Muscle of arm (tissue), 14 donors: ENCODE data around the gene HES3. TPM values are rescaled to one million over a fixed set of nuclear protein-coding genes. Genes with fewer than 3 reads are reported as not detected.

Experiments
- DNase-seq: peaks from one replicate; pipeline ENCODE4 v3.0.0-alpha.2; 2013
- long read RNA-seq, 11 donors: transcript quantifications; one replicate each; lab custom pipeline, GENCODE V29; 2026
- polyA plus RNA-seq, 12 donors: library from polyadenylated mRNA; unstranded; fragments of 120-200 nt; gene quantifications; one replicate each; pipeline ENCODE4 v1.2.1, GENCODE V29; 2013; ENCODE audit not compliant: insufficient read length in 12 of 12

The HES3 gene, protein sequence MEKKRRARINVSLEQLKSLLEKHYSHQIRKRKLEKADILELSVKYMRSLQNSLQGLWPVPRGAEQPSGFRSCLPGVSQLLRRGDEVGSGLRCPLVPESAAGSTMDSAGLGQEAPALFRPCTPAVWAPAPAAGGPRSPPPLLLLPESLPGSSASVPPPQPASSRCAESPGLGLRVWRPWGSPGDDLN
- polyA plus RNA-seq, result not detected
- long read RNA-seq, donor 1, result 0 reads
- long read RNA-seq, donor 2, result 0 reads
- long read RNA-seq, donor 3, result 0 reads
- long read RNA-seq, donor 4, result 0 reads
- long read RNA-seq, donor 5, result 0 reads
- long read RNA-seq, donor 6, result 0 reads
- long read RNA-seq, donor 7, result 0 reads
- long read RNA-seq, donor 8, result 0 reads
- long read RNA-seq, donor 9, result 0 reads
- long read RNA-seq, donor 10, result 0 reads
- long read RNA-seq, donor 11, result 0 reads

DNA sequence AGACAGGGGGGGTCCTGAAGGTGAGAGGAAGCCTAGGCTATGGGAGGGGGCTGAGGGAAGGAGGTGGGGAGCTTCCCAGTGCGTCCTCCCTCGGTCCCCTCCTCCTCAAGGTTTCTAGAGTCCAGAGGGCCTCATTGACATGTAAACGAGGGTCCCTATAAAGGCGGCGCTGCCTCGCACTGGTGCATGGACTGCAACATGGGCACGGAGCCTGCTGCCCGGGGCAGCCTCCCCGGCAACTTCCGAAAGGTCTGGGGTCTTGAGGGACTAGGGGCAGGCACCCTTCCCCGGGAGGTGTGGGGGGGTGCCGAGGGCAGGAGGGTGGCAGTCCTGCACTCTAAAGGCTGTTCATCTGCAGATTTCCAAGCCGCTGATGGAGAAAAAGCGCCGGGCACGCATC lies at the start of gene HES3:
HES3 (plus strand) TSS at position 187 of the 400 bp plus-strand sequence; CDS start at position 374, 187 bp downstream.
- DNase-seq, result no peak

DNA sequence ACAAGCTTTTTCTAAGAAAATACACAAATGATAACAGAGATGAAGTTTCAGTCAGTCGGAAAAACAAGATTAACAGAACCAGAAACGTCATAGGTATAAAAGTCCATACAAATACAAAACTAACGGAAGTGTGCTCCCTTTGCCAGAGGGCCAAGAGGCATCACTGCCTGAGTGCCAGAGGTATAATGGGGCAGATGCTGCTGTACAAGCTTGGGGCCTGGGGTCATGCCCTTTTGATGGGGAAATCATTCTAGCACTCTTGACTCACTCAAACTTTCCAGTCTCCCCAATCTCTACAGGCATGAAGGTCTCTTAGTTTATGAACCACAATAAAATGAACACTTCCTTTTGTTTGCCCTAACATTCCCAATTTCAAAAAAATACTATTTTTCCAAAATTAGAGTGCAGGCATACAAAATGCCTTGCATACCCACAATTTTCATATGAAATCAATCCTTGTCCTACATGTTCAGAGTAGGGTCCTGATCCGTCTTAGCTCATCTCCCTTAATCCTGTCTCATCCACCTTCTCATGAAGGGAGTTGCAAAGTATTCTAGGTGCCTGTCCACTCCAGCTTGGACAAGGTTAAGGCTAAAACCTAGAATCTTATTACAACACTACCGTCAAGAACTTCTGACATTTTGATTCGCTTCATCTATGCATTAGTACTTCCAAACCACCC lies 46.1 kb upstream of the HES3 start:
- no peak for DNase-seq

DNA sequence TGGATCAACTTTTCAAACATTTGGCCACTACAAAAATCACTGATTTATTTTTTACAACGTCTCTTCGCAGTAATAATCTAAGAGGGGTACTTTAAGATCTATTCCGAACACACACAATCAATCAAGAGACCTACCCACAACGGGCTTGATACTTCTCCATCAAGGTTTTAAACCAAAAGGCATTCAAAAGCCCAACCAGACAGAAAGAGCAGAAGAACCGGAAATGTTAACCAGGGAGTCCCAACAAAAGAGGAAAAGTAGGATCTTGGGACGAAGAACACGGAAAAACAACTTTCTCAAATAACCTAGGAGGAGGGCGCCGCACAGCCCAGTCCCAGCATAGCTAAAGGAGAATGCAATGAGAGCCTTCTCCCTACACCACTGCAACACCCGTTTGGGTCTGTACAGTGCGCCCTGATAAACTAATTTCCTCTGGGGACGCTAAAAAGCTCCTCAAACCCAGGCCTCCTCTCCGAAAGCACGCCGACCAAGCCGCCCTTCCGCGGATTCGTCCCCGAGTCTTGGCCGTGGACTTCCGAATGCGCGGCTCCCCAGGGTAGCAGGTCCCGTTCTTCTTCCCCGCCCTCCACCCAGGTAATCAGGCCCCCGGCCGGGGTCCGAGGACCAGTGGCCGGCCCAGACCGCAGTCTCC lies 45.2 kb upstream of the HES3 start:
- no peak for DNase-seq

DNA sequence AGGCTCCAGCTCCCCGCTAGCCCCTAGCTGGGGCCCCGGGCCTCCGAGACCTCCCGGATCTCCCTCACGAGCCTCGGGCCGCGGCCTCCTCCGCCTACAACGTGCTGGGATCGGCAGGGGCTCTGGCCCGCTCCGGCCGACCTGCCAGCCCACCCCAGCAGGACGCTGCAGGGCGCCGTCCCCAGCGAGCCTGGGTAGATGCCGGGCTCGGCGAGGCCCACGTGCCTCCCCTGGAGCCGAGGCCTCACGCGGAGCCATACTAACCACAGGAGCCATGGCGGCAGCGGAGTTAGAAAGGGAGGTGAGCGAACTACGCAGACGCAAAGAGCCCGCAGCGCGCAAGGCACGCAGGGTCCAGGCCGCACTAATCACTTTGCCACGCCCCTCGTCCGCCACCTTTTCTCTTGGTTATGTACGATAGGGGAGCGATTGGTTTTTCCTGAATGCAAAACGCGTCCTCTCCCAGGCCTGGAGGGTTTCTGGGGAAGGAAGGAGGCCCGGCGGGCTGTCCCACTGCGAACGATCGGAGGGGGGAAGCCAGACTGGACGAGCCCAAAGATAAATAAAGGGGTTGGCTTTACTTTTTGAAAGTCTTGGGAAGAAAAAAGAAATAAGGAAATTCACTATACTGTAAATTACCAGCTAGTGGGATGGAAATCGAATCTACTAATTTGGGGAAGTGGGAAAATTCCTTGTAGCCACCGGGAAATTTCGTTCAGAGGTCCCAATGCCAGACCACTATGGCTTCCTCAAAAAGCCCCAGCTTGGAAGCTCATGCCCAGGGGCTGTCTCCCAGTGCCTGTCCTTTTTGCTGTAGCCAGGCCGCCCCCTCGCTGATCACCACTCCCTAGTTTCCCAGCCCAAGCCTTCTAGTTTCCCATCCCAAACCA lies 44.4 kb upstream of the HES3 start, which contains the start of gene RPL22:
RPL22 (minus strand) TSS at position 298 of the 890 bp plus-strand sequence; CDS start at position 276, 22 bp downstream.
- peak; percentile 99 for DNase-seq

DNA sequence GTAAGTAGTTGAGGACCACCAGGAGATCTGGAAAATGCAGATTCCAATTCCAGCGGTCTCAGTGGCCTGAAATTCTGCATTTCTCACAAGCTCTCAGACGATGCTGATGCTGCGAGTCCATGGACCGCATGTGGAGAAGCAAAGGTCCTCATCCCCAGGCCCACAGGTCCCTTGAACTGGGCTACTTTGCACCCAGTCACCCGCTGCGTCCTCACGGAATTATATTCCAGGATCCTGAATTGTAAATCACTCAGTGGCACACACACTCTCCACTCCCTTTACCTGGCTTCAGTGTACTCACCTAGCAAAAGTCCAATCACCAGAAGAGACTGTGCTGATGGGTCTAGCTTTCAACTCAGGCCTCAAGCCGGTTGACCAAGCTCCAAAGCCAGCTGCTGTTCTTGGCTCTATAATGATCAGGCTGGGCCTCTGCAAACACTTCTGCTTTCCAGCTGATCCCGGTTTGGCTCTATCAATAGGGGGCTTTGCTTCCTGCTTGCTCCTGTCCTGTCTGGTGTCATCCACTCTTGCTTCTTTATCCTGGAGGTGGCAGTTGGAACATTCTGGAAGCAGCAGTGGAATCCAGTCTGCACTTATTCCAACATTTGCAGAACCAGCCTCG lies 43.7 kb upstream of the HES3 start:
- DNase-seq, result no peak

DNA sequence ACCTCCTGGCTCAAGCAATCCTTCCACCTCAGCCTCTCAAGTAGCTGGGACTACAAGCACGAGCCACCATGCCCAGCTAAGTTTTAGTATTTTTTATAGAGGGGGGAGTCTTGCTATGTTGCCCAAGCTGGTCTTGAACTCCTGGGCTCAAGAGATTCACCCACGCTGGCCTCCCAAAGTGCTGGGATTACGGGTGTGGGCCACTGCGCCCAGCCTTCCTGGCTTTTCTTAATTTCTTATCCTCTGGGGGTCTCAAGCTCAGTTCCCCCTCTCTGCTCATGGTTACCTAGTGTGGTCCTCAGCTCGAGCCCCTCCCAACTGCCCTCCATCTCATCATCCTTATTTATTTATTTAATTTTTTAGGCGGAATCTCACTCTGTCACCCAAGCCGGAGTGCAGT lies 41.7 kb upstream of the HES3 start:
- no peak for DNase-seq

DNA sequence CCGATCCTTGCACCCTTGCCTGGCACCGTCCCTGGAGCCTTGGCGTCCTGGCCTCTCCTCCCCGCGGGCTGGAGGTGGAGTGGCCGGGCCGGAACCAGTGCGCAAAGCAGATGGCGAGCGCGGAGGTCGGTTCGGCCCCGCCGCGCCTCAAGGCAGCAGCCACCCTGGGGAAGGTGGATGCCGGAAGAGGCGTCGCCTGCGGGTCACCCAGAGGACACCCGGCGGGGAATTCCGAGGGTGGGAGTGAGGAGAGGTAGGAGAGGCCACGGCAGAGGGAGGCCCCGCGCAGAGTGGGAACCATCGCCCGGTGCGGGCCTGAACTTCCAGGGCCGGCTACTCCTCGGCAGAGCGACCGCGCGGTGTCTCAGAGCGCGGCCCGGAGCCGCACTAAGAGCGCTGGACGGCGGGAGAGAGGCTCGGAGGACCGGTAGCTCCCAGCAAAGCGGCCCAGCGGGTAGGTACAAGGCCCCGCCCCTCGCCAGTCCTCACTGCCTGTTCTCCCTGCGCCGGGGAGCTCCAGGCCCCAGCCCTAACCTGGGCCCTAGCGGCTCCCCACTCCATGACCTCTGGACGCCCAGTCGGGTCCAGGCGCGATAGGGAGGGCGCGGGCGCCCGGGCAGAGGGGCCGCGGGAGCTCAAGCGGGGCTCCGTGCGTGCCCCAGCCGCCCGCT lies 38.0 kb upstream of the HES3 start, which contains the start of gene RNF207:
RNF207 (plus strand) TSS at position 271 of the 671 bp plus-strand sequence. CDS start 417 bp downstream, outside the sequence.
- peak; percentile 74 for DNase-seq

DNA sequence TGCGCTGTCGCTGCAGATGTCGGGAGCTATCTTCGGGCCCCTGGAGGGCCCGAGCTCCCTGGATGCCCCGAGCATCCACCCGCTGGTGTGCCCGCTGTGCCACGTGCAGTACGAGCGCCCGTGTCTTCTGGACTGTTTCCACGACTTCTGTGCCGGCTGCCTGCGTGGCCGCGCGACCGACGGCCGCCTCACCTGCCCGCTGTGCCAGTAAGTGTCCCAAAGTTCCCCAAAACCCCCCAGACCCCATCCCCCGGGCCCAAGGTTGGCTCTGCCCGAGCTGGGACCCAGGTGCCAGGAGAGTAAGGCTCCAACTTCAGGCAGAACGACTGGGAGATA lies 37.5 kb upstream of the HES3 start:
- DNase-seq, result no peak

DNA sequence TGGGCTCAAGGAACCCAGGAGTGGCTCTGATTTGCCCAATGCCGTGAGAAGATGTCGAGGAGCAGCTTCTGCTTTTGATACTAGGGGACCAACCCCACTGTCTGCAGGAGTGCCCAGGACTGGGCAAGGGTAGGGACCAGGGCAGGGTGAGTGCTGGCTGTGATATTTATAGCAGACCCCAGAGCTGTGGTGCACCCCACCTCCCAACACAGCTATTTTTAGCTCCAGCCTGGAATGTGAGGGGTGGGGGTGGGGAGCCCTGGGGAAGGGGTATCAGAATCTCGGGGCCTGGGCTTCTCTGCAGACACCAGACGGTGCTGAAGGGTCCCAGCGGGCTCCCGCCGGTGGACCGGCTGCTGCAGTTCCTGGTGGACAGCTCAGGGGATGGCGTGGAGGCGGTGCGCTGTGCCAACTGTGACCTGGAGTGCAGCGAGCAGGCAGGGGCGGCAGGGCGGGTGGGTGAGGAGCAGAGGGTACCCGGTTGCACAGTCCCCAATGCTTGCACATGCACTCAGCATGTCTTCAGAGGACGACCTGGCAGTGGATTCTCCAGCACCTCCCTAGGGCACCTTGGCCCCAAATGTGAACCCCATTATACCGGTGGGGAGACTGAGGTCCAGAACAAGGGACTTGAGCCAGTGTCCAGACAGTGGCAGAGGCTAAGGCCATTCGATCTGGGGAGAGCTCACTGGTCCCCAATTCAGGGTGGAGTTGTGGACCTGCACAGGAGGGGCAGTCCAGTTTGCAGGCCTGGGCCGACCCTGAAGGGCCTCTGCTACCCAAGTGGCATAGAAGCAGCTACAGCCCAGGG lies 36.7 kb upstream of the HES3 start:
- no peak for DNase-seq

DNA sequence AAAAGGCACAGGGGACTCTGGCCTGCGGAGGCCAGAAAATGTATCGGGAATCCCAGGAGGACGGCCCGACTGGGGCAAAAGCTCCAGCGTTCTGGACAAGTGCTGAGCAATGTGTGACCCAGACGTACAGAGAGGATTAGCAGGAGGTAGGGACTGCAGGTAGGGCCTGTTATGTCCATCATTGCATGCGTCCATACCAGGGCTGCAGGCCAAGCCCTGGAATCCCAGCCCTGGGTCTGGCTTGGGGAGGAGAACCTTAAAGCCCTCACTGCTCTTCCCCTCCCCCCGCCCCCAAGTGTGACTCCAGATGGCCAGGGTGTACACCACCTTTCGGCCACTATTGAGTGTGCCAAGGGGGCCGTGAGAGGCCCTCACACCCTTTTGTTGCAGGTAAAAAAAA lies 36.1 kb upstream of the HES3 start:
- DNase-seq, result no peak

DNA sequence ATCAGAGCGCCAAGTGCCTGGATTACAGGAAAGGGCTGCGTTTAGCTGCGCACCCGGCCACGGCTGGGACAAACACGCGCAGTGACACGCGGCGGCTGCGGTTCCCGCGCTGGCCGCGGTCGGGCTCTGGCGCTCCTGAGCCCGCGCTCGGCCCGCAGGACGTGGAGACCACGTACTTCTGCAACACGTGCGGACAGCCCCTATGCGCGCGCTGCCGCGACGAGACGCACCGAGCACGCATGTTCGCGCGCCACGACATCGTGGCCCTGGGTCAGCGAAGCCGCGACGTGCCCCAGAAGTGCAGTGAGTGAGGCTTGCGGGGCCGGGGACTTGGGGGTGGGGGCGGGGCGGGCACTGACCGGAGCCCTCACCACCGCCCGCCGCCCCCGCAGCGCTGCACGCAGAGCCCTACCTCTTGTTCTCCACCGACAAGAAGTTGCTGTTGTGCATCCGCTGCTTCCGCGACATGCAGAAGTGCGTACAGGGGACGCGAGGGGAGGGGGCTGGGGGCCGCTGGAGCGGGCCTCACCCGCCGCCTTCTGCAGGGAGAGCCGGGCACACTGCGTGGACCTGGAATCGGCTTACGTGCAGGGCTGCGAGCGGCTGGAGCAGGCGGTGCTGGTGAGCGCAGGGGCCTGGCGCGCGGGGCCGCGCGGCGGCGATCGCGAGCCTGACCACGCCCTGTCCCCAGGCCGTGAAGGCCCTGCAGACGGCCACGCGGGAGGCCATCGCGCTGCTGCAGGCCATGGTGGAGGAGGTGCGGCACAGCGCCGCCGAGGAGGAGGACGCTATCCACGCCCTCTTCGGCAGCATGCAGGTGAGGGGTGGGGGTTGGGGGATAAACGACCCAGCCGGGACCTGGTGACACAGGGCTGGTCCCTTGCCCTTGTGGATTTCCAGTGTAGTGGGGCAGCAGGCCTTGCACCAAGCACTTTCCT lies 35.0 kb upstream of the HES3 start:
- DNase-seq, result peak; percentile 56

DNA sequence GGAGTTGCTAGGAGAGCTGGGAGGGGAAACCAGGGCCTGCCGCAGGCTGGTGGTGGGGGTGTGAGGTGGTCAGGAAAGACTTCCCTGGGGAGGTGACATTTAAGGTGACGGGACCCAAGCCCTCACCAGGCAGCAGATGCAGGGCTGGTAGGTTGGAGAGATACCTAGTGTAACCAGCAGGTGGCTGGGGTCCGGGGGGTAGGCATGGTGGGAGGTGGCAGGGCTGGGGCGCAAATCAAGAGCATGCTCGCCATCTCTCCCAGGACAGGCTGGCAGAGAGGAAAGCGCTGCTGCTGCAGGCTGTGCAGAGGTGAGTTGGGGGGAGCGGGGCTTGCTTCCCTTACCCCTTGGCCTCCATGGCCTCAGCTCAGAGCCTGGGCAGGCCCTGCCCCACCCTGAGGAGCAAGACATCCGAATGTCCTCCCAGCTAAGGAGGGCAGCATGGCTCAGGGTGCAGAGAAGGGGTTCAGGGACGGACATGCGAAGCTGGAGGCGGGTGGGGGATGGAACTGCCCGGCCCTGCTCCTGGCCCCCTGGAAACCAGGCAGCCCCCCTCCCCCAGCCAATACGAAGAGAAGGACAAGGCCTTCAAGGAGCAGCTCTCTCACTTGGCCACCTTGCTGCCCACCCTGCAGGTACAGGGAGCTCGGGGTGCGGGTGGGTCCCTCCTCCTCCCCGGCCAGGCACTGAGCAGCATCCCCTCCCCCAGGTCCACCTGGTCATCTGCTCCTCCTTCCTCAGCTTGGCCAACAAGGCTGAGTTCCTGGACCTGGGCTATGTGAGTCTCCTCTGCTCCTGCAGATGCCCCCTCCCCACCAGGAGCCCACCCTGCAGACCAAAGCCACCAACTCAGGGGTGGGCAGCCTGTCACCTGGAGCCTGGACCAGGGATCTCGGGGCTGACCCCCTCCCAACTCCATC lies 34.1 kb upstream of the HES3 start:
- DNase-seq, result no peak

DNA sequence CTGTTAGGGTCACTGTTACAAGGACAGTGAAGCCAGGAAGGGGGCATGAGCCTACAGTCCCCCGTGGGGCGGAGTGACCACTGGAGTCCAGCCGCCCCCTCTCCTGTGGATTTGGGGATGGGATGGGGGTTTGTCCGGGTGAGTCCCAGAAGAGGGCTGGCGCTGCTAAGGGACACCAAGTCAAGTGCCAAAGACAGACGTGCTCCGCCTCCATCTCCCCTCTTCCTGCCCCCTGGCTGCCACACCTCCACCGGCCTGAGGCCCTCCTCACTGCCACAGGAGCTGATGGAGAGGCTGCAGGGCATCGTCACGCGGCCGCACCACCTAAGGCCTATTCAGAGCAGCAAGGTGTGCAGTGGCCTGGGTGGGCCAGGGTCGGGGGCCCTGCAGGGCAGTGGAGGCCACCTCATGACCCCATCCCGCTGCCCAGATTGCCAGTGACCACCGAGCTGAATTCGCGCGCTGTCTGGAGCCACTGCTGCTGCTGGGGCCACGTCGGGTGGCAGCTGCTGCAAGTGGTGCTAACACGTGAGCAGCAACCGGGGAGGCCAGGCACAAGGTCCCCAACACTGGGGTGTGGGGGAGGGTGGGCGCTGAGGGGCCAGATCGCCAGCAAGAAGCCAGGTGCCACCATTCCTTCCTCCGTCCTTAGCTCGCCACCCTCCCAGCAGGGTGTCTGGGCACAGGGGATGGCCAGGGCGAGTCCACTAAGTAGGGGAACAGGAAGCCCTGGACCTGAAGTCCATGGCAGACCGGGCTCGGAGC lies 33.2 kb upstream of the HES3 start:
- DNase-seq, result no peak

DNA sequence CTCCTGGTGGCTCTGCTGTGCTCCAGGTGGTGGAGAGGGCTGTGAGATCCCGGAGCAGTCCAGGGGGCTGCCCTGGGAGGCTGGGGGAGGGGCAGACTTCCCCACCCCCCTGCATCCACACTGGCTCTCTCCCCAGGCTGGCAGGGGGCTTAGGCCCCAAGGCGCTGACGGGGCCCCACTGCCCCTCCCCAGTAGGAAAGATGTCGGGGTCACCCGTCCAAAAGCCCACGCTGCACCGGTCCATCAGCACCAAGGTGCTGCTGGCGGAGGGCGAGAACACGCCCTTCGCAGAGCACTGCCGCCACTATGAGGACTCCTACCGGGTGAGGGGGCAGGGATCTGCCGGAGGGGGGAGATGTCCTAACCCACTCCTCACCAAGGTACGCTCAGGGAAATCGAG lies 32.2 kb upstream of the HES3 start:
- DNase-seq, result no peak

DNA sequence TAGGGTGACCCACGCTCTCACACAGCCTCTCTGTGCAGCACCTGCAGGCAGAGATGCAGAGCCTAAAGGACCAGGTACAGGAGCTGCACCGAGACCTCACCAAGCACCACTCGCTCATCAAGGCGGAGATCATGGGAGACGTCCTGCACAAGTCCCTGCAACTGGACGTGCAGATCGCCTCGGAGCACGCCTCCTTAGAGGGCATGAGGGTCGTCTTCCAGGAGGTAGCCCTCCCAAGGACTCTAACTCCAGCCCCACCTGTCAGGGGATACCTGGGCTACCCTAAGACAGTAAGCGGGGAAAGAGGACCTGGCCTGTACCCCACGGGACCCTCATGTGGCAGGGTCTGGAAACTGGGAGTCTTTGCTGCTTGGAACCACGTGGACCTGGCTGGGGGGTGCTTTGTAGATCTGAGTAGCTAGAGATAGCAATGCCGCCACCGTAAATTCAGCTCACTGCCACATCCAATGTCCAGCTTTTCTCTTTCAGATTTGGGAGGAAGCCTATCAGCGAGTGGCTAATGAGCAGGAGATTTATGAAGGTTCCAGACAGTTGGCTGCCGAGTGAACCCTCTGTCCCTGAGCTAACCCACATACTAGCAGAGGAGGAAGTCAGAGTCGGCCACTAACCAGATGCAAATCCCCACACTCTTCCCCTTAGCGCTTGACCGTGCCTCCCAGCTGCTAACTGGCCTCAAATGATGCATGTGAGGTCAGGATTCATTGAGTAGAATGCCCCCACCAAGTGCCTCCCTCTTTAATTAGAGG lies 31.6 kb upstream of the HES3 start:
- no peak for DNase-seq
